ENCODE data around the gene IGIP.
A peak's percentile ranks its signal among the peaks of the same experiment; 100 is the strongest.

IGIP gene

DNA sequence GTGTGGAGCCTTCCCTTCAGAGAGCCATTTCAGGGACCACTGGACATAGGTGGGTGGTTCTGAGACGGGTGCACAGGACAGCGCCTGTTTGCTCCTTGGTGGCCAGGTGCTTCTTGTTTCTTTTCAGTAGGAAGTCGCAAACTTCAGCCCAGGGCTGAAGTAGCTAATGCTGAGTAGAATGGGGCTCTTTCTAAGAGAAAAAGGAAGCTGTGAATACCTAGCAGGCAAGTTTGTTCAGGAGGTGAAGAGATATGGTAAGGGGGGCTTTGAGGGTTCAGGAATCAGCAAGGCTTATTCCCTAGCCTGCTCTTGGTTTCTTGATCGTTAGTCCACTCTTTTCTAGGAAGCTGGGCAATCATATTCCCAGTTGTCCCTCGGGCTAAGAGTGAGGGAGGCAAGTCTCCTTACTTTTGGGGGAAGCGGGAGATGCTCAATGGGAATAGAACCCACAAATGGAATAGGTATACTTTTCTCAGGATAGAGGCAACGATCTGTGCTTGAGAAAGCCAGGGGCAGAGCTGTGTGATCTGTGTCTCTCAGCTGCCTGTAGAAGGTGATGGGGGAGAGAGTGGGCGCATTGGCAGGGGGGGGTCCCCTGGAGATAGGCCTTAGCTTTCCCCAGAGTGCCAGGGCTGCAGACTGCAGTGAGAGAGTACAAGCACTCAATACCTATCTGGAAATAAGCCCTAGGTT, 13.7 kb upstream of the IGIP start:
- DNase-seq = no peak

DNA sequence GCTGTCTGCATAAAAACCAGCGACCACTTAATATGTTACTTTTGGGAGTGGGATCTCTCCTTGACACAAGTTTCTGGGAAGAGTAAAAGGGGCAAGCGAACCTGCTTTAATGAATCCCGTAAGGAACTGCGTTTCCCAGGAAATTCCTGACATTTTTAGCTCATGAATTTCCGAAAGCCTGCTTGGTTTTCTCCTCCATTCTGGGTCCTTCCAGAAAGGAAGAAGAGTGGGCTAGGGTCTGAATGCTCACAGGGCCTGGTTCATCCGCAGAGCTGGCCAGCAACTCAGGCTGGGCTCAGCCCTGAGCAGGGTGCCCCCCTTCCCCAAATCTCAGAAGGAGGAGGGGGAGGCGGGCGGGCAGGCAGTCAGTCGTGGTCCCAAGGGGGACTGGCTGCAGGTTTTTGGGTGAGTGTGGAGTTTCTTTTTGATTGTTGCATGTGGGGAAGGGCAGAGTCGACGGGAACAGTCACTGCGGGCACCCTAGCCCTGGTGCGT, 13.0 kb upstream of the IGIP start:
- DNase-seq = no peak

DNA sequence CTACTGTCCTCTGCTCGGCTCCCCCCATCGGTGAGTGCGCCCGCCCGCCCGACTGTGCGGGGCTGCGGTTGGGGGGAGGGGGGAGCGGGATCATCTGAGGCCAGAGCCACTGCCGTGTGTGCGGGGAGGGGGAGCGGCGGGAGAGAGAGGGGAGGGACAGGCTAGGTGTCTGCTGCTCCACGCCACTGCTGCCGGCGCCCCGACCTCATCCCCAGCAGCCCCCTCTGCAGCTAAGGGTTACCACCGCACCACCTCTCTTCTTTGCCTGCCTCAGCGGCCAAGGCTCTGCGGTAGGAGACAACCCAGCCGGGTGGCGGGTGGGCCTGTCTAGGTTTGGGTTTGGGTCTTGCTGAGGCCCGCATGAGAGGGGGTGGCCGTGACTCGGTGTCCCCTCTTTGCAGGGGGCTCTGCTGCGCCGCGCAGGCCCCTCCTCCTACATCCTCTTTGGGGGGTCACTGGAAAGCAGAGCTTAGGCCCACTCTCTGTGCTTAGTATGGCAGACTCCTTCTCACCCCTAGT, 12.5 kb upstream of the IGIP start:
- DNase-seq = peak; percentile 73

DNA sequence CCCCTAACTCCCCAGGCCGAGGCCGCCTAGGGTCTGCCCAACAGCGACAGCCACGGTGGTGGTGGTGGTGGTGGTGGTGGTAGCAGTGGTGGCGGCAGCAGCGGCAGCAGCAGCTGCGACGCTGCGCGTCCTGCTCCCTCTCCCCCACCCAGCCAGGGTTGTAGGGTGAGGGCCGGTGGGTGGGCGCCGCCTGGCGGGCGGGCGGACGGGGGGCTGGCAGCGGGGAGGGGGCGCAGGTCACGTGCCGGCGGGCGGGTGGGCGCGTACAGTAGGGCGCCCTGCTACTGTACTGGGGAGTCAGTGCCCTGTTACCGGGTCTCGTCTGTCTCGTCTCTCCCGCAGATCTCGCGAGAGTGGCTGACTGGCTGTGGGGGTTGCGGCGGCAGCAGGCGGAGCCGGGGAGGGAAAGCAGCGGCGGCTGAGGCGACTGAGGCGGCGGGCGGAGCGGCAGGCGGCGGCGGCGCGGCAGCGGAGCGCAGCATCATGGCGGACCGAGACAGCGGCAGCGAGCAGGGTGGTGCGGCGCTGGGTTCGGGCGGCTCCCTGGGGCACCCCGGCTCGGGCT, 12.0 kb upstream of the IGIP start, which contains the start of gene PURA:
Gene PURA, plus strand, starts transcription at position 411 of the 565 bp plus-strand sequence. Its CDS starts 73 bp downstream, at position 484.
- peak; percentile 98 for DNase-seq

DNA sequence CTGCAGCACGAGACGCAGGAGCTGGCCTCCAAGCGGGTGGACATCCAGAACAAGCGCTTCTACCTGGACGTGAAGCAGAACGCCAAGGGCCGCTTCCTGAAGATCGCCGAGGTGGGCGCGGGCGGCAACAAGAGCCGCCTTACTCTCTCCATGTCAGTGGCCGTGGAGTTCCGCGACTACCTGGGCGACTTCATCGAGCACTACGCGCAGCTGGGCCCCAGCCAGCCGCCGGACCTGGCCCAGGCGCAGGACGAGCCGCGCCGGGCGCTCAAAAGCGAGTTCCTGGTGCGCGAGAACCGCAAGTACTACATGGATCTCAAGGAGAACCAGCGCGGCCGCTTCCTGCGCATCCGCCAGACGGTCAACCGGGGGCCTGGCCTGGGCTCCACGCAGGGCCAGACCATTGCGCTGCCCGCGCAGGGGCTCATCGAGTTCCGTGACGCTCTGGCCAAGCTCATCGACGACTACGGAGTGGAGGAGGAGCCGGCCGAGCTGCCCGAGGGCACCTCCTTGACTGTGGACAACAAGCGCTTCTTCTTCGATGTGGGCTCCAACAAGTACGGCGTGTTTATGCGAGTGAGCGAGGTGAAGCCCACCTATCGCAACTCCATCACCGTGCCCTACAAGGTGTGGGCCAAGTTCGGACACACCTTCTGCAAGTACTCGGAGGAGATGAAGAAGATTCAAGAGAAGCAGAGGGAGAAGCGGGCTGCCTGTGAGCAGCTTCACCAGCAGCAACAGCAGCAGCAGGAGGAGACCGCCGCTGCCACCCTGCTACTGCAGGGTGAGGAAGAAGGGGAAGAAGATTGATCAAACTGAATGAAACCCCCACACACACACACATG, 11.2 kb upstream of the IGIP start:
- peak; percentile 79 for DNase-seq

DNA sequence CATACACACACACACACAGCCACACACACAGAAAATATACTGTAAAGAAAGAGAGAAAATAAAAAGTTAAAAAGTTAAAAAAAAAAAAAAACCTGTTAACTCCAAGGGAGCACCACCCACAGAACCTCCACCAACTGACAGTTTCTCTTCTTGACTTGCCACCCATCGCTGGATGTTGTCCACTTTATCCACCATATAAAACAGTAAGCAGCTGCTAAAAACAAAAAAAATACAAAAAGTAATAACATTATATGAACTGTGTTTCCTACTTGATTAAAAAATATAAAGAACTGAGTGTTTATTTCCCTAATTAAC, 10.6 kb upstream of the IGIP start:
- no peak for DNase-seq

DNA sequence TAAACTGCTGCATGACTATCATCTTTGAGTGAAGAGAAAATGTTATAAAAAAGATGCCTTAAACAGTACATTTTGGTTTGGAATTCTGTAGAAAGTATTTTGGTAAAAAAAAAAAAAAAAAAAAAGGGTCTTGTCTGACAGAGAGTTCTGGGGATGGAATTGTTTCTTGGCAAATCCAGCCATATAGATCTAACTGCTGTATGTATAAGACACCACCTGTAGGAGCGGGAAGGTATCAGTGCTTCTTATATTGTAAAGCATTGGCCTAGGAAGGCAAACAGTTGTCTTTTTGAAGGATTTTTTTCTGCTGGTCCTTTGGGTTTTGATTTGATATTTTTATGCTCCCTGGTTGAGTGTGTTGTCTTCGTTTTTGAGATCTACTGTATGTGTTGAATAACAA, 9.0 kb upstream of the IGIP start:
- DNase-seq = no peak

DNA sequence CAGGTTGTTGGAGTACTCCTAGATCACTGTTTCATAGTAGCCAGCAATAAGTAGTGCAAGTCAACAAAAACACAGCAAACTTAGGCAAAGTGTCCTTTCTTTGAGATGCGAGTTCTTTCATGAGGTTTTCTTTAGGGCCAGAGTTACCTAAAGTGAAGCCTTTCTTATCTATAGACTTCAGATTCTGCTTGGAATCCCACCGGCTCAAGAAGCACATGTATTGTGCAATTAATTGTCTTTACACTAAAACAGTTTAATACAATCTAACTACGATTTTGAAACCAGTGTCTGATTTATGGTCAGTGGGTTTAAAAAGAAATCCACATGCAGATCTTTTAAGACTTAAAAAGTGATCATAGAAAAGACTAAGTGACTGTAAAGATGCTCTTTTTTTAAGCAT, 8.2 kb upstream of the IGIP start:
- no peak for DNase-seq

DNA sequence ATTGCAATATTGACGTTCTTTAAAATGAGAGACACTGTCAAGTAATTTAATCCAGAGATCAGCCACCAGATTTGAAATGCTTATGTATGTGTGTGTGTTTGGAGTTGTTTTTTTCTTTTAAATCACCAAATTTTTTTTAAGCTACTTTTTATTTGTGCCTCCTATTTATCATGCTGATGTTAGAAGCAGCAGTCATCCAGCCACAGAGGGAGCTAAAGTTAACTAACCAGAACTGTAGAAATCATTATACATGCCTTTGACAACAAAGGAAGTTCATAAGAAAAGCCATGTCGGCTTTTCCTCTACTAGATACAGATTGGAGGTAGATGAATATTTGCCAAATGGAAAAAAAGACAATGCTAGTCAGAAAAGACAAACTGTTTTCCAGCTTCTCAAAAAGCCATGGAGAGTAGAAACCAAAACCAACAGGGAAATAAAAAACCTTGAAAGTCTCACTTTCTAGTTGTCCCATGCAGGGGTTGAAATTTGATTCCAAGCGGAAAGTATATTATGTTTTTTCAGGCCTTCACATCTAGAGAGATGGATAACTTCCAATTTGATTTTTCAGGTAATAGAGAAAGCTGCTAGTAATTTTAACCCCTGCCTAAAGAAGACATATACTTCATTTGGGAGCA, 7.3 kb upstream of the IGIP start:
- no peak for DNase-seq

DNA sequence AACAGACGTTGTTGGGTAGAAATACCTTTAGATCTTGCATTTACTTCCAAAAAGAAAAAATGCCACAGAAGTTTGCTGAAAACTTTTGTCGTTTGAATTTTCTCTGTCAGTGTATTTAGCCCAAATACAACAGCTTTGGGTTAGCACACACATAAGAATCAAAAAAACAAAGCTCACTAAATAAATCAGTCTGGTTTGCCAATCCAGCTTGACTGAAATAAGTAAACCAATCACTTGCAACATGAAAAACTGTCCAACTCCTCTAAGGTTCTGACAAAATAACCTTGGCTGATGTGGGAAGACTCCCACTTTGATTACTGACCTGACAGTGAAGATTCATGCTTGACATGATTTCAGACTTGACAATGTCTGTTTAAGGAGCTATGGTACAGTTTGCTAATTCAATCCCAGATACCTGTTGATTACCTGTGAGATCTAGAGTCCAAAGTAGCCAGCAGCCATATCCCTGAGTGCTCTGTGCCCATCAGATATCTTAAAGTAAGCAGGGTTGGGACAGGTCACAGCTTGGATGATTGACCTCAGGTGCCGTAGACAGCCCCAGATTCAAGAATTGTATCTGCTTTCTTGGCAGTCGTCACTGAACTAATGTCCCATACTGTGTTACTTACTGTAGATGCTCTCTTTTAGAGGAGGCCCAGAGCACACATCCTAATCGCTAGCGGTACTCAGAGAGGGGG, 727 bp downstream of the IGIP start:
- no peak for DNase-seq

DNA sequence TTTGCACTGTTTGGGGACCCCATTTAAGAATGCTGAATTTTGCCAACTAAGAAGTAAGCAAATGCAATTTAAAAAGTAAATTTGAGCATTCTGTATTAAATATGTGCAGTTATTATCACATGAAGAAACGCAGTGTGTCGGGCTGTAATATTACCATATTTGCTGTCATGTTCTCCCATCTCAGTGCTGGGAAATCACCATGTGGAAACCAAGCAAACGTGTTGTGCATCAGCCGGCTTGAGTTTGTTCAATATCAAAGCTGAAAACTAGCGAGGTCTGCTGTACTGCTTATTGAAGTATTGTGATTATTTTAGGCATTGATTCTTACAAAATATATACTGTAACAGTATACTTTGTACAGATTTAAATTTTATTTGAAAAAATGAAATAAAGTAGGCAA, 2.6 kb downstream of the IGIP start:
- no peak for DNase-seq

DNA sequence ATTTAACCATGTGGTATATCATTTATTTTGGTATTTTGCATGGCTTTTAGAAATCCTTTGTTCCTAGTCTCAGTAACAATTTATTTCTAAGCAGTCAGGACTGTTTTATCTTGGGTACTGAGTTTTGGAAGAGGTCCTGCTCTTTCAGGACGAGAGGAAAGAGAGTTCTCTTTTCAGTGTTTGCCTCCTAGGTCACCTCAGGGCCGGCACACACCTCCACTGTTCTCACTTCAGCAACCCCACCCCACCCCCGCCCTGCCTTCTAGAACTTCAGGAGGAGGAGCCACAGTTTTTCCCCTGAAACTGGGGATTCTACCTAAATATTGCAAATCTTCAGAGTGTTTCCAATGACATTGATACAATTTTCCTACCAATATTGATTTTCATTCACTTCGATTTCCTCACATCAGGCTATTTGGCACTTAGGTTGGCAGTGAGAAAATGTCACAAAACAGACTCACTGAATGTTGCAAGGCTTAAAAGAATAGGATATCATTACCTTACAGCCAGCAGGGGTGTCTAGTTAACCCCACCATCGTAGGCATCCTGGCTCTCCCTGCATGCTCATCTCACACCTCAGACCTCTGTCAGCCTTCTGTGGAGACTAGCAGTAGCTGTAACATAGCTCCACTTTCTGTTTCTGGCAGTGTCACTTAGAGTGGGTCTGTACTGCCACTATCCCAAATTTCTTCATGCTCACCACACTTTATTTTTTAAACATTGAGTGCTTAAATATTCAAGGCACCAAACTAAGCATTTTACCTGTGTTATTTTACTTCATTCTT, 5.4 kb downstream of the IGIP start:
- no peak for DNase-seq

DNA sequence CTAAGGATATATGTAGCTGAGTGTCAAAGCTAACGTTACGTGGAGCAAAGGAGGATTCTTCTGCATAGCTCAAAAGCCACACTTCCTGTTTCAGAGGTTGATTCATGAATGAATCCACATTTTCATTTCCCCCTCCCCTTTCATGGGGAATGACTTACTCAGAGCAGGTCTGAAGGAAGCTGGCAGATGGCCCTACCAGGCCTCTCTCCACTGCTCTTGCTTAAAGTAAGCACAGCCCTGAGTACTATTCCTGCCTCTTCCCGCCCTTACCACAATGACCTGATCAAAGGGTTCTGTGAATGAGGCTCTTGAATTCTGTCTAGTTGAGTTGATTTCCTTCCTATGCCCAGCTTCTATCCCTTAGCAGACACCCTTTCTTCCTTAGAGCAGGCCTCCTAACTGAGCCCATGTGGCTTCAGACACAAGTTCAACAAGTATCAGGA, 6.3 kb downstream of the IGIP start:
- DNase-seq = no peak

DNA sequence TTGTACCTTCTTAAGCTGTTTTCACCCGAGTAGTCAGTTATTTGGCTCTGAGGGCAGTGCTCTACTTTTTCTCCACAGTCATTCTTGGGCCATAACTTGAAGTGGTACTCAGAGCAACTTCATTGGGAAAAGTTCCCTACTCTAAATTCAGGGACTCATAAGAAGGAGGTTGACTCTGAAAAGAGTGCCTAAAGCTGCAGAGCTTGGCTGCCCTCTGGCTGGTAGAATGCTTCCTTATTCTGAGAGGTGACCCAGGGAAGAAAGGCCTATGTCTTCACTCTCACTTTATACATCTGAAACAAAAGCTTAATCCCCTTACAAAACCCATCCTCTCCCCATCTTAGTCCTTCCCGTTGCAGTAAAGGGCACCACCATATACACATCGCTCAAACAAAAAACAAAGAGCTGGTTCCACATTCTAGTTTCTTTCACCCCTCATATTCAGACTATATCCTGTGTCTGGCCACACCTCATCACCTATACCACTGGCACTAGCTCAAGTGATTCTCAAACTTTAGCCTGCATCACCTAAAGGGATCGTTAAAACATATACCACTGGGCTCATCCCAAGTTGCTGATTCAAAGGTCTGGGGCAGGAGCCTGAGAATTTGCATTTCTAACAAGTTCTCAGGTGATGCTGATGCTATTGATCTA, 7.9 kb downstream of the IGIP start:
- DNase-seq = no peak

DNA sequence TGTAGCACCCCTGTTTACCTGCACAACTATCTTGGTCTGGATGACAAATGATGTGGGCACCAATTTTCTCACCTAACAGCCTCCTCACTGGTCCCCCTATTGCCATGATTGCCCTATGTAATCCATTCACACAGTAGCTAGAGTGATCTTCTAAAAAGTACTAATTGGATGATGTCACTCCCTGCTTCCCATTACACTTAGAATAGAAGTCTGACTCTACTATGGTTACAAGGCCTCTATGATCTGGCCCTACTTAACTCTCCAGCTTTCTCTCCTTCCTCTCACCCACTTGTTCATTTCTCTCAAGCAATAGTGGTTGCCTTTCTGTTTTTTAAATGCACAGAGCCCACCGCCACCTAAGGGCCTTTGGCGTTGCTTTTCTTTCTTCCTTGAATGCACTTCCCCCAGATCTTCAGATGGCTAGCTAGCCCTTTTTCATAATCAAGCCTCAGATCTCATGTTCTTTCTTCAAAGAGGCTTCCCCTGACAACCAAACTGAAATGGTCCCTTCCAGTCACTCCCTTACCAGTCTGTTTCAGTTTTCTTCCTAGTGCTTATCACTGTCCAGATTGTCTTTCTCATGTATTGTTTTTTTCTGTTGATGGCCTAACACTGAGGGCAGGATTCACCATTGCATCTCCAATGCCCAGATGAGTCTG, 8.7 kb downstream of the IGIP start:
- DNase-seq = no peak

DNA sequence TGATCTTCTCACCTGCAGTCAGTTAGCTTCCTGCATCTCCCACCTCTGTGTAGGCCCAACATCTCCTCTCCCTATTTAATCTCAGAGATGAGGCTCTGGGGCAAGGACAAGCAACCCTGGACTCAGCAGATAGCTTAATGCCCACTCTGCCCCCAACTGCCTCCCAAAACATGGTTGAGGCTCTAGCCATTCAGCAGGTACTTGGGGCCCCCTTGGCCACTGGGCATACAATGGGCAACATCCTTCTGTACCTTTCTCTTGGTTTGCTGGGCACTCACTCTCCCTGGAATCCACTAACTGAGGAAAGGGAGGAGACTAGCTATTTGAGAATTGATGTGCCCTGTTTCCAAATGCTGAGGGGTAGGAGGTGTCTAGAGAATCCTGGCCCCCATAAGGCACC, 9.4 kb downstream of the IGIP start:
- DNase-seq = no peak

DNA sequence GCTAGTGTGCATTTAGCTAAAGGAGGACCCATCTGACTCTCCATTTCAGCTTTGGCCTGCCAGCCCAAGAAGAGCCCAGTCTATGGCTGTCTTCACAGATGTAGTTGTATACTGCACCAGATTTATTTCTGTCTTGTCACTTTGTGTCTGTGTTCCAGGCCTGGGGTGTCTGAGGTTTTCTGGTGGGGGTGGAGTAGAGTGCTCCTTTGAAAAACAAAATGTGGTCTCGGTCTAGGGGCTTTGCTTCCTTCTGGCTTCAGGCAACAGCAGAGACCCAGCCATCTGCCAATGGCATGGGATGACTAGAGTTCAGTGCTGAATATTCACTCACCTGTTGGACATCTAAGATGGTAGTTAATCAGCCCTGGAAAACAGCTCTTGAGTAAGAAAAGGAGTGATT, 10.9 kb downstream of the IGIP start:
- DNase-seq = no peak

DNA sequence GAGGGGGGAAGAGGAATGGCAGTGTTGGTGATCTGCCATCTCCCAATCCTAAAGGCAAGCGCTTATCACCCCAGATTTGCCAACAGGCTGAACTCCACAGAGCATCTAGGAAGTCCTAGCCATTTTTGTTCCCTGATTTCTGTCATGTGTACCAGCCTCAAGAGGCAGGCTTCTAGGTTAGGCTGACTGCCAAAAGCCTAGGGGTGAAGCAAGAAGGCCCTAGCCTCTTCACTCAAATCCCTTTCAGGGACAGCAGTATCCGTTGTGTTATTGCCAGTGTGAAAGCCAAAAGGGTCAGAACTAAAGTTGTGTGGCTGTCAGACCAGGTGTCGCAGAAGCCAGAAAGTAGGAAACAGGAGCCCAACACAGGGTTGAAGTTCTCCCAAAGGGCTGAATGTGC, 14.7 kb downstream of the IGIP start:
- no peak for DNase-seq

DNA sequence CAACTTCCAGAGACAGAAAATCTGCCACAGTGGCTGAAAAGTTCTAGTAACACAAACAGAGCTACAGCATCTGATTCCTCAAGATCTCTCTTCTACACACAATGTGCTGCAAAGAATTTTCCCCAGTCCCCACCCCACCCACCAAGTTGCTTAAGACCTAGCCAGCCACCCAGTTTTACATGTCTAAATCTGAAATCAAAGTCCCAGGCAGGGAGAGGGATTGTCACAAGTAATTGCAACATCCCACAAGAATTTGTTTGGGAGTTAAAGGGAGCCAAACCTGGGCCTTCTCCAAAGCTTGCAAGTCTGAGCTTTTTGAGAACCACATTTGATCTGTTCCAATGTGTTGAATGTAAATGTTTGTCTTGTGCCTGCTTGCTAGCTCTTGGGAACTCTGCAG, 15.5 kb downstream of the IGIP start:
- DNase-seq = no peak

DNA sequence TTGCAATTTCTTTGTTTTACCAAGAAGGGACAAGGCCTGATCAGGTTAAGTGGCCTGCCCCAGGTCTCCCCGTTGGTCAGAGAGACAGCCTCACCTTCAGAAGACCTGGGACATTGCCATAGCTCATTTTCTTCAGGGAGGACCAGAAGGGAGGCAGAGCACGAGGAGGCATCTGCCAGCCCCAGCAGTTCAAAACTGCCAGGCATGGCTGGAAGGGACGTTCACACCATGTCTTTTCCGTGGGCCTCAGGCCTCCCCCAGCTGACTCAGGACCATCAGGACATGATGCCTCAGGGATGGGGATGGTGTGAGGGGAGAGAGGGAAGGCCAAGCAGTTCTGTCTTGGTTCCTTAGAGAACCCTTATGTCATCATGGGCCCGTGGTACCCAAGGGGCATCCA, 16.5 kb downstream of the IGIP start:
- DNase-seq = no peak

DNA sequence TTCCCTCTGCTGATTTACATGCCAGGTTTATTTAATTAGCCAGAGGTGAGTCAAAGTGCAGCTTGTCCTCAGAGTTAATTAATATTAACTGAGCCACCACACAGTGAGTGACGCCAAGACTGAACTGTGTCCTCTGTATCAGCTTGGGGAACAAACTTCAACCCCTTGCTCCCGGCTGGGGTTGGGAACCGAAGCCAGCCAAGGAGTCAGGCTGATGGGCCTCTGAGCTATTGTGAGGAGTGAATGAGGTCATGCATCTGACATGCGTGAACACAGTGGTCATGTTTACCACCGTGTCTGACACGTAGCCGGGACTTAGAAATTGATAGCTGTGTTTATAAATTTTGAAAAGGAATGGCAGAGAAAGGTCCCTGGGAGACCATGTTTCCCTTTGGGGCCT, 17.1 kb downstream of the IGIP start:
- no peak for DNase-seq

All from activated effector memory CD4-positive, alpha-beta T cell treated with anti-CD3 and anti-CD28 coated beads, Interleukin-2, amount 50 U/mL, for 16 hours (primary cell).